A673 (cell line): ENCODE measurements around the gene LYZL4.

ENCODE experiments used
- CTCF ChIP-seq: fragments of 300-800, 200-600 bp; sonication (generic); conservative IDR thresholded peaks from 2 replicates; pipeline ENCODE4 v1.5.1; 2017; ENCODE audit warnings: low read depth, mild to moderate bottlenecking, antibody characterized with exemption, low read length, moderate library complexity, mixed read lengths
- EZH2 ChIP-seq: fragments of 200-600 bp; sonication (generic); IDR thresholded peaks from 2 replicates; pipeline ENCODE4 v1.6.1; 2017; ENCODE audit warnings: borderline replicate concordance, low read depth, mild to moderate bottlenecking, mixed read lengths, antibody characterized with exemption, low read length; ENCODE audit not compliant: poor library complexity, severe bottlenecking

- TF ChIP-seq CTCF (no peak), EZH2 (no peak)
These were observed 42.5 kb downstream of the LYZL4 start for GRCh38 chr3:42367903-42368302.
